CD4-positive, alpha-beta T cell treated with Interleukin-10 for 1 hour (primary cell): ENCODE data around the gene USP28.
"Not testable (repeated sequence)": the region's sequence is repeated elsewhere in the genome, so short reads cannot be mapped to it uniquely, and the experiment has no call there.

ENCODE experiments used
- DNase-seq: peaks from one replicate; pipeline ENCODE4 v3.0.0-alpha.2; 2020

USP28 gene

GRCh38 chr11:113875234-113876073 is at the start of gene USP28:
Gene USP28 (minus strand): TSS chr11:113875572. CDS start chr11:113875501, 71 bp downstream.
- DNase-seq, result peak; percentile 82

- DNase-seq, result no peak
These were observed 48.2 kb upstream of the USP28 start for GRCh38 chr11:113923572-113923971.

- not testable (repeated sequence) for DNase-seq
These were observed 36.1 kb upstream of the USP28 start for GRCh38 chr11:113911491-113911890.

- no peak for DNase-seq
These were observed 32.7 kb upstream of the USP28 start for GRCh38 chr11:113908098-113908497.

- no peak for DNase-seq
These were observed 32.3 kb upstream of the USP28 start for GRCh38 chr11:113907681-113908080.

GRCh38 chr11:113907152-113907551 is 31.8 kb upstream of the USP28 start:
- DNase-seq, result no peak

GRCh38 chr11:113906516-113906915 is 31.1 kb upstream of the USP28 start:
- no peak for DNase-seq

GRCh38 chr11:113906038-113906437 is 30.7 kb upstream of the USP28 start:
- DNase-seq, result no peak

- DNase-seq, result no peak
These were observed 29.2 kb upstream of the USP28 start, which contains the start of gene HTR3B for GRCh38 chr11:113904379-113905101. Gene HTR3B (plus strand): TSS chr11:113904796. CDS start chr11:113904934, 138 bp downstream.

GRCh38 chr11:113901141-113901540 is 25.8 kb upstream of the USP28 start:
- DNase-seq, result no peak

- peak; percentile 47 for DNase-seq
These were observed 20.9 kb upstream of the USP28 start for GRCh38 chr11:113896156-113896879.

- DNase-seq, result no peak
These were observed 20.2 kb upstream of the USP28 start for GRCh38 chr11:113895367-113896155.

- no peak for DNase-seq
These were observed 19.1 kb upstream of the USP28 start for GRCh38 chr11:113894421-113894996.

GRCh38 chr11:113888848-113889247 is 13.5 kb upstream of the USP28 start:
- DNase-seq, result no peak

GRCh38 chr11:113885897-113886296 is 10.5 kb upstream of the USP28 start:
- no peak for DNase-seq

GRCh38 chr11:113884361-113884836 is 9.0 kb upstream of the USP28 start:
- no peak for DNase-seq

- no peak for DNase-seq
These were observed 6.5 kb upstream of the USP28 start for GRCh38 chr11:113881856-113882255.

GRCh38 chr11:113880971-113881370 is 5.6 kb upstream of the USP28 start:
- no peak for DNase-seq

- not testable (repeated sequence) for DNase-seq
These were observed 4.1 kb upstream of the USP28 start for GRCh38 chr11:113879446-113879845.

- DNase-seq, result no peak
These were observed 2.3 kb upstream of the USP28 start for GRCh38 chr11:113877670-113878055.

GRCh38 chr11:113876798-113877669 is 1.7 kb upstream of the USP28 start:
- DNase-seq, result no peak
